H1 (cell line): ENCODE measurements around the gene CMBL. TPM values are rescaled to one million over a fixed set of nuclear protein-coding genes. Genes with fewer than 3 reads are reported as not detected.

Source experiments
- CTCF ChIA-PET: fragments of 300-600 bp; sonication (Branson Sonifier 250); formaldehyde crosslinking; loops from one replicate; lab custom pipeline; 2021; ENCODE audit not compliant: partially characterized antibody; lab: Charles Lee
- POLR2A ChIA-PET: fragments of 300-600 bp; sonication (Branson Sonifier 250); formaldehyde crosslinking; loops from one replicate; lab custom pipeline; 2021; ENCODE audit warnings: inconsistent platforms; ENCODE audit not compliant: partially characterized antibody; lab: Charles Lee
- DNase-seq, 2 experiments: peaks; one replicate each; pipeline versions ENCODE4 v3.0.0 to v3.0.0-alpha.2; 2010 to 2022; ENCODE audit warnings: low spot score in 2 of 2, low read depth in 1 of 2, mixed read lengths in 1 of 2
- FAIRE-seq: peaks from 2 replicates; lab custom pipeline; 2011; peaks lifted over from hg19 to GRCh38; lab: Jason Lieb, UNC
- H2AFZ ChIP-seq: 2 replicates; pipeline ENCODE4 v1.8.1; 2012; ENCODE audit warnings: low read length, inconsistent platforms
- H2AK5ac ChIP-seq: 2 replicates; pipeline ENCODE4 v1.6.1; 2013; ENCODE audit warnings: low read depth, low read length
- H2BK120ac ChIP-seq: replicated peaks from 2 replicates; pipeline ENCODE3; 2013; ENCODE audit warnings: low read depth, low read length, inconsistent platforms
- H2BK12ac ChIP-seq: 2 replicates; pipeline ENCODE4 v1.6.1; 2013; ENCODE audit warnings: low read depth, low read length
- H2BK15ac ChIP-seq: 2 replicates; pipeline ENCODE4 v1.6.1; 2013; ENCODE audit warnings: low read length
- H2BK20ac ChIP-seq: 2 replicates; pipeline ENCODE4 v1.6.1; 2013; ENCODE audit warnings: low read length
- H2BK5ac ChIP-seq: 2 replicates; pipeline ENCODE4 v1.6.1; 2013; ENCODE audit warnings: low read depth, low read length
- H3K14ac ChIP-seq: 2 replicates; pipeline ENCODE4 v1.6.1; 2013; ENCODE audit warnings: inconsistent platforms; ENCODE audit not compliant: insufficient read length
- H3K18ac ChIP-seq: 2 replicates; pipeline ENCODE4 v1.6.1; 2013; ENCODE audit warnings: low read length; ENCODE audit errors: extremely low read depth
- H3K23ac ChIP-seq: 2 replicates; pipeline ENCODE4 v1.6.1; 2013; ENCODE audit warnings: inconsistent platforms; ENCODE audit not compliant: insufficient read length
- H3K23me2 ChIP-seq: 2 replicates; pipeline ENCODE4 v1.6.1; 2013; ENCODE audit warnings: low read depth, low read length
- H3K27ac ChIP-seq: 2 replicates; pipeline ENCODE4 v1.6.1; 2011; ENCODE audit warnings: low read depth, low read length, inconsistent platforms
- H3K27me3 ChIP-seq, 4 experiments: replicated peaks in 1 of 4; 1 replicate in 1 of 4; 2 replicates in 3 of 4; pipeline versions ENCODE4 v1.6.1 to v1.8.1; 2011 to 2013; ENCODE audit warnings: low read length in 3 of 4, mild to moderate bottlenecking in 3 of 4, inconsistent platforms in 2 of 4, mixed read lengths in 2 of 4, moderate library complexity in 1 of 4; ENCODE audit not compliant: control insufficient read depth in 3 of 4, insufficient read depth in 3 of 4; ENCODE audit errors: extremely low read depth in 1 of 4
- H3K36me3 ChIP-seq, 4 experiments: 2 replicates each; pipeline versions ENCODE4 v1.6.1 to v1.8.1; 2011 to 2013; ENCODE audit warnings: mild to moderate bottlenecking in 4 of 4, low read length in 3 of 4, moderate library complexity in 2 of 4, control low read depth in 1 of 4, inconsistent platforms in 1 of 4; ENCODE audit not compliant: insufficient read depth in 4 of 4, control insufficient read depth in 2 of 4
- H3K4ac ChIP-seq: replicated peaks from 2 replicates; pipeline ENCODE3; 2013; ENCODE audit warnings: low read length, low read depth, mixed read lengths, inconsistent platforms; ENCODE audit not compliant: insufficient read length
- H3K4me1 ChIP-seq, 4 experiments: replicated peaks in 1 of 4; 1 replicate in 1 of 4; 2 replicates in 3 of 4; pipeline versions ENCODE4 v1.6.1 to v1.8.1; 2011 to 2013; ENCODE audit warnings: low read length in 3 of 4, inconsistent platforms in 2 of 4, mixed read lengths in 1 of 4; ENCODE audit not compliant: insufficient read depth in 4 of 4, control insufficient read depth in 3 of 4
- H3K4me2 ChIP-seq, 2 experiments: 2 replicates each; pipeline versions ENCODE4 v1.6.1 to v1.8.1; 2011 to 2013; ENCODE audit warnings: low read depth in 2 of 2, low read length in 2 of 2, control low read depth in 1 of 2, inconsistent platforms in 1 of 2, mild to moderate bottlenecking in 1 of 2; ENCODE audit not compliant: insufficient read depth in 1 of 2
- H3K4me3 ChIP-seq, 4 experiments: fragments of 200-600, 300-600 bp in 1 of 4; sonication (generic), shearing (Covaris generic), sonication (Bioruptor Twin) in 1 of 4; 2 replicates each; pipeline versions ENCODE4 v1.5.1 to v1.8.1; 2011 to 2016; ENCODE audit warnings: low read length in 4 of 4, low read depth in 3 of 4, control low read depth in 2 of 4, inconsistent platforms in 2 of 4, mild to moderate bottlenecking in 2 of 4, mixed read lengths in 1 of 4, moderate library complexity in 1 of 4; ENCODE audit not compliant: insufficient read depth in 2 of 4; ENCODE audit errors: extremely low read depth in 1 of 4
- H3K56ac ChIP-seq: replicated peaks from 2 replicates; pipeline ENCODE3; 2013; ENCODE audit warnings: low read depth, mild to moderate bottlenecking, mixed read lengths, low read length, inconsistent platforms; ENCODE audit not compliant: insufficient read length
- H3K79me1 ChIP-seq: 2 replicates; pipeline ENCODE4 v1.6.1; 2013; ENCODE audit warnings: low read depth, low read length, control low read depth
- H3K79me2 ChIP-seq, 2 experiments: 2 replicates each; pipeline versions ENCODE4 v1.6.1 to v1.8.1; 2012 to 2013; ENCODE audit warnings: low read length in 2 of 2, mild to moderate bottlenecking in 2 of 2, inconsistent platforms in 1 of 2; ENCODE audit not compliant: insufficient read depth in 2 of 2, control insufficient read depth in 1 of 2
- H3K9ac ChIP-seq, 4 experiments: replicated peaks in 1 of 4; 1 replicate in 1 of 4; 2 replicates in 3 of 4; pipeline versions ENCODE4 v1.6.1 to v1.8.1; 2011 to 2013; ENCODE audit warnings: low read depth in 3 of 4, low read length in 3 of 4, control low read depth in 2 of 4, mild to moderate bottlenecking in 2 of 4, moderate library complexity in 2 of 4, inconsistent platforms in 1 of 4; ENCODE audit errors: extremely low read depth in 1 of 4
- H3K9me3 ChIP-seq, 2 experiments: 2 replicates each; pipeline versions ENCODE4 v1.6.1 to v1.8.1; 2012 to 2013; ENCODE audit warnings: mild to moderate bottlenecking in 2 of 2, moderate library complexity in 2 of 2, control low read depth in 1 of 2, inconsistent platforms in 1 of 2, low read depth in 1 of 2, low read length in 1 of 2, mixed read lengths in 1 of 2; ENCODE audit not compliant: insufficient read depth in 2 of 2
- H4K20me1 ChIP-seq, 2 experiments: replicated peaks in 1 of 2; 2 replicates each; pipeline versions ENCODE3 to v1.8.1; 2011 to 2013; ENCODE audit warnings: inconsistent platforms in 2 of 2, low read length in 2 of 2, mild to moderate bottlenecking in 1 of 2; ENCODE audit not compliant: insufficient read depth in 2 of 2, control insufficient read depth in 1 of 2
- H4K5ac ChIP-seq: 2 replicates; pipeline ENCODE4 v1.6.1; 2013; ENCODE audit warnings: low read length, low read depth, mixed read lengths, inconsistent platforms; ENCODE audit not compliant: insufficient read length
- H4K8ac ChIP-seq: 2 replicates; pipeline ENCODE4 v1.8.0; 2013; ENCODE audit warnings: mild to moderate bottlenecking, moderate library complexity, low read length, inconsistent platforms; ENCODE audit not compliant: insufficient read depth; ENCODE audit errors: extremely low read depth
- H4K91ac ChIP-seq: replicated peaks from 2 replicates; pipeline ENCODE3; 2013; ENCODE audit warnings: low read length, mixed read lengths, inconsistent platforms; ENCODE audit not compliant: insufficient read length
- ATF2 ChIP-seq: IDR thresholded peaks from 2 replicates; pipeline ENCODE4 v1.6.1; 2012; ENCODE audit warnings: low read length, inconsistent platforms
- BCL11A ChIP-seq, 2 experiments: IDR thresholded peaks; one replicate each; pipeline ENCODE4 v1.6.1; 2011; ENCODE audit warnings: low read depth in 2 of 2, low read length in 2 of 2, mild to moderate bottlenecking in 2 of 2
- CTBP2 ChIP-seq: IDR thresholded peaks from 2 replicates; pipeline ENCODE4 v1.7.0; 2011; ENCODE audit warnings: borderline replicate concordance, mild to moderate bottlenecking, moderate library complexity, mixed read lengths, low read length; ENCODE audit not compliant: insufficient read depth, insufficient read length
- EZH2 ChIP-seq: fragments of 200-600 bp; sonication (generic); IDR thresholded peaks from 2 replicates; pipeline ENCODE4 v1.7.1; 2012; ENCODE audit warnings: low read depth, mild to moderate bottlenecking, moderate library complexity, low read length, inconsistent platforms; ENCODE audit not compliant: severe bottlenecking
- GTF2F1 ChIP-seq: IDR thresholded peaks from 2 replicates; pipeline ENCODE4 v1.6.1; 2012; ENCODE audit warnings: low read depth, low read length, improper control_type of control experiment, borderline replicate concordance
- KDM1A ChIP-seq: fragments of 200-600, 300-600 bp; sonication (generic); IDR thresholded peaks from 2 replicates; pipeline ENCODE4 v1.7.1; 2016; ENCODE audit warnings: mild to moderate bottlenecking, low read length, borderline replicate concordance
- POLR2A ChIP-seq, 2 experiments: IDR thresholded peaks; 1 replicate in 1 of 2; 2 replicates in 1 of 2; pipeline ENCODE4 v1.6.1; 2011; ENCODE audit warnings: low read depth in 2 of 2, low read length in 2 of 2, mild to moderate bottlenecking in 2 of 2; ENCODE audit errors: control extremely low read depth in 1 of 2
- SIX5 ChIP-seq: IDR thresholded peaks from 2 replicates; pipeline ENCODE4 v1.6.1; 2011; ENCODE audit warnings: mild to moderate bottlenecking, low read depth, low read length
- SP1 ChIP-seq: IDR thresholded peaks from 2 replicates; pipeline ENCODE4 v1.6.1; 2011; ENCODE audit warnings: low read depth, low read length
- TBP ChIP-seq: IDR thresholded peaks from 2 replicates; pipeline ENCODE4 v1.6.1; 2011; ENCODE audit warnings: low read depth, low read length, improper control_type of control experiment
- WGBS, 2 experiments: shearing (Covaris generic) in 1 of 2; methylation state at CpG; one replicate each; pipeline versions ENCODE4 v1.1.6 to v1.1.7; 2013 to 2015; ENCODE audit warnings: low lambda C conversion rate in 2 of 2, mixed read lengths in 2 of 2, inconsistent platforms in 1 of 2, low coverage in 1 of 2, missing lambda C conversion rate in 1 of 2; ENCODE audit not compliant: insufficient replicate concordance in 2 of 2, insufficient coverage in 1 of 2, insufficient read length in 1 of 2; ENCODE audit errors: extremely low coverage in 1 of 2, missing lambda C conversion rate in 1 of 2; 5-methylcytosine and 5-hydroxymethylcytosine counted together
- polyA plus RNA-seq, 7 experiments: library from polyadenylated mRNA; depleted of rRNA in 3 of 7; stranded (reverse) in 5 of 7; unstranded in 2 of 7; fragments of >200 nt in 5 of 7; fragments of 200-250 nt in 2 of 7; gene quantifications; 1 replicate in 5 of 7; 2 replicates in 1 of 7; 4 replicates in 1 of 7; pipeline versions ENCODE4 v1.2.1 to v1.2.3, GENCODE V29; 2011 to 2013; ENCODE audit warnings: missing spikeins in 2 of 7, mixed read lengths in 2 of 7
- total RNA-seq: library from RNA; stranded (reverse); fragmentation: NEBNext Ultra II Directional; extraction: Animal tissue kit (Norgen Biotek cat#: 25700); gene quantifications from 2 replicates; pipeline ENCODE4 v1.2.1, GENCODE V29; 2021

The CMBL gene
- total and polyA plus RNA-seq, 2 of the 8 experiments (the other 6 are each of a cell fraction or from before 2014, with no cell fraction given): 27.9 to 32.1 TPM

GRCh38 chr5:10355071-10355889, 47.6 kb upstream of the CMBL start:
- Histone ChIP-seq H4K5ac (no peak overlapping the region), H2BK12ac (no peak overlapping the region), H3K14ac (no peak overlapping the region), H3K23me2 (peaks cover 4% of the 10 kb centered on the region; the same call in 1 of the 2 replicates), H4K91ac (no peak overlapping the region), H3K18ac (no peak overlapping the region), H2BK15ac (no peak overlapping the region), H3K23ac (no peak overlapping the region), H3K27ac (no peak overlapping the region), H2BK5ac (no peak overlapping the region), H3K4ac (no peak overlapping the region), H3K9me3 (no peaks in the 10 kb centered on the region), H4K8ac (no peak overlapping the region), H3K56ac (no peak overlapping the region), H3K9ac (peak overlapping the region in 2 of 4 experiments; percentile 25 to 85; a peak in 2 of 7 replicates), H3K4me1 (peaks cover 2 to 11% (median 6%) of the 10 kb centered on the region in 4 experiments; a peak in 6 of 7 replicates), H2AK5ac (no peak overlapping the region), H3K79me2 (peaks cover 10 to 60% of the 10 kb centered on the region in 2 experiments), H3K79me1 (peaks cover under 1% of the 10 kb centered on the region; the same call in 1 of the 2 replicates), H3K27me3 (peaks cover 0 to 6% (median under 1%) of the 10 kb centered on the region in 4 experiments; a peak in 1 of 7 replicates), H3K4me3 (peak overlapping the region; percentile 88 to 89 (median 89)), H2BK20ac (no peak overlapping the region), H3K36me3 (no peaks in the 10 kb centered on the region; a peak in 1 of 8 replicates), H3K4me2 (peak overlapping the region; percentile 55 to 69), H2AFZ (no peak overlapping the region), H4K20me1 (peaks cover 9 to 10% of the 10 kb centered on the region in 2 experiments), H2BK120ac (no peak overlapping the region)
- 69% methylated on average over 16 of the region's 16 CpGs; no CpG with 5 or more reads in 1 of the 2 experiments for WGBS, 2 experiments
- DNase-seq: no peak
- CTCF ChIA-PET: interaction anchor here (0.6 to 3.0 kb wide), 2 partner anchors 9 to 12 kb away, joined by 3 to 10 read pairs; no protein-coding TSS in a partner anchor
- no peak for FAIRE-seq
- POLR2A ChIA-PET: interaction anchor here (0.9 to 1.4 kb wide), 4 partner anchors 12 to 105 kb away, joined by 3 to 7 read pairs (median 4); partner anchors contain the start of genes ATPSCKMT and CCT5
- no peak for TF ChIP-seq BCL11A (IDR thresholded peaks at IDR 0.05; ENCODE audit: low read depth in 2 of 2, low read length in 2 of 2)
- TF ChIP-seq POLR2A (IDR thresholded peaks at IDR 0.05; ENCODE audit: control extremely low read depth in 1 of 2, low read depth in 2 of 2, low read length in 2 of 2): no peak
- TF ChIP-seq CTBP2: no peak
- TF ChIP-seq TBP: no peak
- no peak for TF ChIP-seq EZH2
- TF ChIP-seq ATF2: no peak
- no peak for TF ChIP-seq GTF2F1
- TF ChIP-seq KDM1A: no peak
- TF ChIP-seq SP1: no peak
- TF ChIP-seq SIX5: no peak
